HEK293T (cell line): ENCODE results near the gene HCRTR1.

Experiments used
- CTCF ChIA-PET: fragments of 350-600 bp; formaldehyde crosslinking; extraction: SDS; loops from one replicate; lab custom pipeline; 2021; ENCODE audit warnings: antibody characterized with exemption, inconsistent platforms; lab: Yijun Ruan, JAX
- POLR2A ChIA-PET: fragments of 350-600 bp; formaldehyde crosslinking; extraction: SDS; loops from one replicate; lab custom pipeline; 2020; ENCODE audit warnings: antibody characterized with exemption, inconsistent platforms; lab: Yijun Ruan, JAX
- DNase-seq: peaks from one replicate; pipeline ENCODE4 v3.0.0; 2012; ENCODE audit warnings: mixed read lengths; ENCODE audit errors: extremely low spot score
- ARNT ChIP-seq: fragments of 450-650 bp; IDR thresholded peaks from 2 replicates; pipeline ENCODE4 v1.6.1; 2017; ENCODE audit warnings: mild to moderate bottlenecking
- BHLHE40 ChIP-seq: fragments of 450-650 bp; IDR thresholded peaks from 2 replicates; pipeline ENCODE4 v1.6.1; 2016; ENCODE audit warnings: mild to moderate bottlenecking, moderate library complexity, borderline replicate concordance
- CTBP1 ChIP-seq: fragments of 450-650 bp; IDR thresholded peaks from 2 replicates; pipeline ENCODE4 v1.6.1; 2016; ENCODE audit warnings: borderline replicate concordance
- ELF4 ChIP-seq: fragments of 450-650 bp; IDR thresholded peaks from 2 replicates; pipeline ENCODE4 v1.6.1; 2017; ENCODE audit warnings: antibody characterized with exemption
- FOXA1 ChIP-seq: fragments of 450-650 bp; IDR thresholded peaks from 2 replicates; pipeline ENCODE4 v1.6.1; 2016; ENCODE audit warnings: mild to moderate bottlenecking
- FOXK2 ChIP-seq: fragments of 450-650 bp; IDR thresholded peaks from 2 replicates; pipeline ENCODE4 v1.6.1; 2016; ENCODE audit warnings: mild to moderate bottlenecking
- FOXM1 ChIP-seq: fragments of 450-650 bp; IDR thresholded peaks from 2 replicates; pipeline ENCODE4 v1.6.1; 2017; ENCODE audit warnings: mild to moderate bottlenecking, borderline replicate concordance
- HDGF ChIP-seq: fragments of 450-650 bp; IDR thresholded peaks from 2 replicates; pipeline ENCODE4 v1.6.1; 2017; ENCODE audit warnings: antibody characterized with exemption, borderline replicate concordance
- L3MBTL2 ChIP-seq: fragments of 450-650 bp; conservative IDR thresholded peaks from 2 replicates; pipeline ENCODE4 v1.6.1; 2016; ENCODE audit warnings: mild to moderate bottlenecking
- LEF1 ChIP-seq: fragments of 450-650 bp; IDR thresholded peaks from 2 replicates; pipeline ENCODE4 v1.6.1; 2017; ENCODE audit warnings: mild to moderate bottlenecking, borderline replicate concordance
- NFRKB ChIP-seq: fragments of 450-650 bp; IDR thresholded peaks from 2 replicates; pipeline ENCODE4 v1.6.1; 2016; ENCODE audit warnings: mild to moderate bottlenecking, moderate library complexity
- SP1 ChIP-seq: fragments of 450-650 bp; IDR thresholded peaks from 2 replicates; pipeline ENCODE4 v1.6.1; 2017
- SUZ12 ChIP-seq: fragments of 450-650 bp; IDR thresholded peaks from 2 replicates; pipeline ENCODE4 v1.6.1; 2016; ENCODE audit warnings: mild to moderate bottlenecking
- TARDBP ChIP-seq: fragments of 450-650 bp; IDR thresholded peaks from 2 replicates; pipeline ENCODE4 v1.6.1; 2016
- ZNF384 ChIP-seq: fragments of 450-650 bp; IDR thresholded peaks from 2 replicates; pipeline ENCODE4 v1.6.1; 2016
- TF ChIP-seq, protein P1 (sequence below): fragments of 450-650 bp; IDR thresholded peaks from 2 replicates; pipeline ENCODE4 v1.6.1; 2016

HCRTR1 gene

DNA sequence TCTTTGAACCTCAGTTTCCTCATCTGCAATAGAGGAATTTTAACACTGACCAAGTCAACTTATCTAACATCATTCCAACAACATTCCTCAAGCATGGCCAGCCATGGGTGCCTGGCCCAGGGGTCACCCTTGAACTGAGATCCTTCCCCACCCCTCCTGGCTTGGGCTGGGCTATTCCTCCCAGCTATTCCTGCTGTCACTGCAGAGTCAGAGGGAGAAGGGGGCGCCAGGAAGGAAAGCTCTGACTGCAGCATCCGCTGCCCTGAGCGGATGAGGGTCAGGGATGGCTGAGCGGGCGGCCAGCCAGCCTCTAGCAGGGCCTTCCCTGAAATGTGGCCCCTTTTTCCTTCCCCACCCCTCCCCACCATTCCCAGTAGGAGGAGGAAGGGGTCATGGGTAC is 38.1 kb upstream of the HCRTR1 start:
- POLR2A ChIA-PET, result no interaction called here

DNA sequence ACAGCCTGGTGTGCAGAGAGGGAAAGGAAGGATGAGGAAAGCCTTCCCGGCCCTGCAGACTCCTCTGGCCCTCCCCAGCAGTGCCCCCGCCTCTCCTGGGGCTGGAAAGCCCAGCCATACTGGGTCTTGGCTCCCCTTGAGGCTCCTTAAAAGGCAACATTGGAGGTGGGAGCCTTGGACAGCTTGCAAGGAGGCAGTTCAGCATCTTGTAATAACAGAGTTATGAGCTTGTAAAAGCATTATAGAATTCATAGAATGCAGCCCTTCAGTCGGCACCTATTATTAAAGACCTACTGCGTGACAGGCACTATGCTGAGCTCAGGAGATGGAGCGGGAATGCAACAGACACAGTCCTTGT is 37.0 kb upstream of the HCRTR1 start:
- TF ChIP-seq, protein P1, sequence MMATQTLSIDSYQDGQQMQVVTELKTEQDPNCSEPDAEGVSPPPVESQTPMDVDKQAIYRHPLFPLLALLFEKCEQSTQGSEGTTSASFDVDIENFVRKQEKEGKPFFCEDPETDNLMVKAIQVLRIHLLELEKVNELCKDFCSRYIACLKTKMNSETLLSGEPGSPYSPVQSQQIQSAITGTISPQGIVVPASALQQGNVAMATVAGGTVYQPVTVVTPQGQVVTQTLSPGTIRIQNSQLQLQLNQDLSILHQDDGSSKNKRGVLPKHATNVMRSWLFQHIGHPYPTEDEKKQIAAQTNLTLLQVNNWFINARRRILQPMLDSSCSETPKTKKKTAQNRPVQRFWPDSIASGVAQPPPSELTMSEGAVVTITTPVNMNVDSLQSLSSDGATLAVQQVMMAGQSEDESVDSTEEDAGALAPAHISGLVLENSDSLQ, result no peak
- TF ChIP-seq TARDBP, result no peak
- TF ChIP-seq SP1, result no peak
- no peak for TF ChIP-seq CTBP1
- TF ChIP-seq FOXA1, result no peak
- TF ChIP-seq ELF4, result no peak
- TF ChIP-seq L3MBTL2, result no peak
- no peak for TF ChIP-seq ZNF384
- TF ChIP-seq SUZ12, result no peak
- no peak for TF ChIP-seq LEF1
- TF ChIP-seq BHLHE40, result no peak
- TF ChIP-seq FOXK2, result no peak
- TF ChIP-seq ARNT, result no peak
- TF ChIP-seq NFRKB, result no peak
- TF ChIP-seq FOXM1, result no peak
- TF ChIP-seq HDGF, result no peak
- POLR2A ChIA-PET, result no interaction called here
- CTCF ChIA-PET, result interaction anchor here (1.5 kb wide), 1 partner anchor 186 kb away, joined by 3 read pairs; no protein-coding TSS in a partner anchor
- DNase-seq, result peak; percentile 17

More for the DNA sequence above, 38.1 kb upstream of the HCRTR1 start:
- CTCF ChIA-PET, result interaction anchor here (0.6 to 1.0 kb wide), 2 partner anchors 8 to 61 kb away, joined by 3 to 4 read pairs; no protein-coding TSS in a partner anchor
- peak; percentile 7 for DNase-seq
- TF ChIP-seq SP1 (no peak), HDGF (no peak), ELF4 (no peak), TARDBP (no peak), ARNT (no peak), FOXA1 (no peak), SUZ12 (no peak), CTBP1 (no peak), BHLHE40 (no peak)

- CTCF ChIA-PET, result interaction anchor here (1.5 kb wide), 1 partner anchor 187 kb away, joined by 3 read pairs; no protein-coding TSS in a partner anchor
- no peak for TF ChIP-seq FOXM1
- no peak for TF ChIP-seq SP1
- no peak for TF ChIP-seq FOXK2
- TF ChIP-seq CTBP1, result no peak
- POLR2A ChIA-PET, result no interaction called here
- no peak for DNase-seq
Measured at GRCh38 chr1:31580891-31581603, 36.4 kb upstream of the HCRTR1 start.

DNA sequence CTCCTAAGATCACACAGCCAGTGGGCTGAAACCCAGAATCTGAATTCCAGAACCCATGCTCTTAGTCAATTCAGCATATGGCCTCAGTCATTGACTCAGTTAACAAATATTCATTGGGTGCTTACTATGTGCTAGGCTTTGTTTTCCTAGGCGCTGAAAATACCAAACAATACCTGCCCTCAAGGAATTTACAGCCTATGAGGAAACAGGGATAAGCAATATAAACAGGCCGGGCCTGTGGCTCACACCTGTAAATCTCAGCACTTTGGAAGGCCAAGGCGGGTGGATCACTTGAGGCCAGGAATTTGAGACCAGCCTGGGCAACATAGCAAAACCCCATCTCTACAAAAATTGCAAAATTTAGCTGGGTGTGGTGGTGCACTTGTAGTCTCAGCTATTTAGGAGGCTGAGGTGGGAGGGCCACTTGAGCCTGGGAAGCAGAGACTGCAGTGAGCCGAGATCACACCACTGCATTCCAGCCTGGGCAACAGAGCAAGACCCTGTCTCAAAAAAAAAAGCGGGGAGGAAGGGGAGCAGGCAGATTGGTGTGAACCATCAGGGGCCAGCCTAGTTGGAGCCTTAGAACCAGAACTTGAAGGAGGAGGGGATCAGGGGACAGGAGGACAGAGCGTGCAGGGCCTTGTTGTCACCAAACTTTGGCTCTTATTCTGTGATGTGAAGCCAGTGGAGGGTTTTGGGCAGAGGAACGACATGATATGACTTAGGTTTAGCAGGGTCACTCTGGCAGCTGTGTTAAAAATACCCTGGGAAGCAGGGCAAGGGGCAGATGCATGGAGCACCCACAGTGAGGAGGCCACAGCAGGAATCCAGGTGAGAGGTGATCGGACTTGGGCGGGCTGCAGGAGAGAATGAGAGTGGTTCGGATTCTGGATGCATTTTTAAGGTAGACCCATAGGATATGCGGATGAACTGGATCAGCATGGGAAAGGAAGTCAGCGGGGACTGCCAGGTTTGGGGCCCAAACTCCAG is 35.4 kb upstream of the HCRTR1 start:
- ChIA-PET POLR2A (no interaction called here), CTCF (interaction anchor here (1.5 kb wide), 1 partner anchor 188 kb away, joined by 3 read pairs; no protein-coding TSS in a partner anchor)
- no peak for DNase-seq
- no peak for TF ChIP-seq FOXK2
- TF ChIP-seq LEF1, result no peak
- TF ChIP-seq, protein P1, result no peak
- no peak for TF ChIP-seq SUZ12
- TF ChIP-seq L3MBTL2, result no peak
- no peak for TF ChIP-seq CTBP1
- no peak for TF ChIP-seq TARDBP
- no peak for TF ChIP-seq FOXM1
- TF ChIP-seq ZNF384, result no peak
- no peak for TF ChIP-seq NFRKB
- no peak for TF ChIP-seq BHLHE40
- TF ChIP-seq ARNT, result no peak
- no peak for TF ChIP-seq FOXA1
- no peak for TF ChIP-seq SP1

GRCh38 chr1:31583082-31583994 is 34.2 kb upstream of the HCRTR1 start:
- peak; percentile 9 for DNase-seq
- ChIA-PET POLR2A (no interaction called here), CTCF (no interaction called here)
- TF ChIP-seq BHLHE40, result no peak
- TF ChIP-seq FOXA1, result no peak
- no peak for TF ChIP-seq NFRKB
- TF ChIP-seq FOXM1, result no peak
- TF ChIP-seq ELF4, result no peak
- TF ChIP-seq CTBP1, result no peak
- TF ChIP-seq, protein P1, result no peak
- TF ChIP-seq ARNT, result no peak
- no peak for TF ChIP-seq FOXK2
- TF ChIP-seq SUZ12, result no peak
- no peak for TF ChIP-seq LEF1
- no peak for TF ChIP-seq HDGF
- no peak for TF ChIP-seq ZNF384
- no peak for TF ChIP-seq TARDBP
- no peak for TF ChIP-seq SP1
- TF ChIP-seq L3MBTL2, result no peak
